GM21737 (cell line): ENCODE data around the gene VPS54.
A peak's percentile ranks its signal among the peaks of the same experiment; 100 is the strongest.

ENCODE experiments used
- ATAC-seq: cut with Tn5 transposase; IDR thresholded peaks from one replicate; pipeline ENCODE4 v1.9.1; 2021; ENCODE audit warnings: mild to moderate bottlenecking, moderate library complexity; ENCODE audit not compliant: unreplicated experiment

Gene VPS54, protein sequence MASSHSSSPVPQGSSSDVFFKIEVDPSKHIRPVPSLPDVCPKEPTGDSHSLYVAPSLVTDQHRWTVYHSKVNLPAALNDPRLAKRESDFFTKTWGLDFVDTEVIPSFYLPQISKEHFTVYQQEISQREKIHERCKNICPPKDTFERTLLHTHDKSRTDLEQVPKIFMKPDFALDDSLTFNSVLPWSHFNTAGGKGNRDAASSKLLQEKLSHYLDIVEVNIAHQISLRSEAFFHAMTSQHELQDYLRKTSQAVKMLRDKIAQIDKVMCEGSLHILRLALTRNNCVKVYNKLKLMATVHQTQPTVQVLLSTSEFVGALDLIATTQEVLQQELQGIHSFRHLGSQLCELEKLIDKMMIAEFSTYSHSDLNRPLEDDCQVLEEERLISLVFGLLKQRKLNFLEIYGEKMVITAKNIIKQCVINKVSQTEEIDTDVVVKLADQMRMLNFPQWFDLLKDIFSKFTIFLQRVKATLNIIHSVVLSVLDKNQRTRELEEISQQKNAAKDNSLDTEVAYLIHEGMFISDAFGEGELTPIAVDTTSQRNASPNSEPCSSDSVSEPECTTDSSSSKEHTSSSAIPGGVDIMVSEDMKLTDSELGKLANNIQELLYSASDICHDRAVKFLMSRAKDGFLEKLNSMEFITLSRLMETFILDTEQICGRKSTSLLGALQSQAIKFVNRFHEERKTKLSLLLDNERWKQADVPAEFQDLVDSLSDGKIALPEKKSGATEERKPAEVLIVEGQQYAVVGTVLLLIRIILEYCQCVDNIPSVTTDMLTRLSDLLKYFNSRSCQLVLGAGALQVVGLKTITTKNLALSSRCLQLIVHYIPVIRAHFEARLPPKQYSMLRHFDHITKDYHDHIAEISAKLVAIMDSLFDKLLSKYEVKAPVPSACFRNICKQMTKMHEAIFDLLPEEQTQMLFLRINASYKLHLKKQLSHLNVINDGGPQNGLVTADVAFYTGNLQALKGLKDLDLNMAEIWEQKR

DNA sequence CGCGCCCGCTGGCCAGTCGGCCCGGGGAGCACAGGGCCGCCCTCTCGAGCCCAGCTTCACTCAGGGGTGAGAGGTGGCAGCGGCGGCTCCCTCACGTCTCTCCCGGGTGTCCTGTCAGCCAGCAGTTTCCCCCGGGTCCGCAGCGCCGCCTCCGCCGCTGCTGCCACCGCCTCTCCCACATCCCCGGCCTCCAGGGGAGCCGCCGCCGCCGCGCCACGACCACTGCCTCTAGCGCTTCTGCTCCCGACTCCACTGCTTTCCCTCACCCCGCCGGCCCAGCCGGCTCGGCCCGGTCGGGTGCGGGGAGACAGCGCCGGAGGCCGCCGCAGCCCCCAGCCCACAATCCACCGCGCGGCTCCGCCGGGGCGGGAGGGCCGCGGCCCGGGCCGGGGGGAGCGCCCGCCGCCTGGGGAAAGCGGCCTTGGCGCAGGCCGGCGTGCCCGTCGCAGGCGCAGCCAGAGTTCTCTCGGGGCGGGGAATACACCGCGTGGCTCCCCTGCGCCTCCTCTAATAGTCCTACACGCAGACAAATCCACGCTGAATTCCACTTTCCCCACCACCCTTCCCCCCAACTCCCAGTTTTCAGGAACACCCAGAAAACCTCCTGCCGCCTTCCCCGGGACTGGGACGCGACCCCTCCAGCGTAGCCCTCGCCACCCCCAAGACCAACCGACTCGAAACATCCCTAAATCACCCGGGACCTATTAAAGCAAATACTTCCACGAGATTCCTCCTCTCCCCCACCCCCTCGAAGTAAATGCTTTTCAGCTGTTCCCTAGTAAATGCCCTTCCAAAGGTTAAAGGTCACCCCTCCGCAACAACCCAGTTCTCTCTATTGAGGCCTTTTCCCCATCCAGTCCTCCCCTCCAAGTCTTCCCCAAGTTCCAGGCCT is at the start of gene VPS54:
Gene VPS54, minus strand, starts transcription at position 346 of the 892 bp plus-strand sequence. CDS start 35,429 bp downstream, outside the sequence.
- peak; percentile 56 for ATAC-seq

DNA sequence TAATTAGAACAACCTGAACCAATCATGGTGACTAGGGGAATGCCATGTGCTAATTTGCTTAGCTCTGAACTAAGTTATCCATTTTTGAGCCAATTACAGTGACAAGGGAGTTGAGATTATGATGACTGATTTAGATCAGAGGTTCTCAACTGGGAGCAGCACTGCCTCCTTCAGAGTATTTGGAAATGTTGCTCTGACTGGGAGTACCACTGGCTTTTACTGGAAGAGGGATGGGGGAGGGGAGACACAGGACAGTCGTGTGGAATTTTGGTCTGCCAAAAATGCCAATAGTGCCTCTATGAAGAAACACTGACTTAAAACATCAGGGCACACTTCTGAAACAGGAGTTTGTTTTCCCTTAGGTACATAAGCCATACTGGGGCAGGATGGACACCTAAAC is 48.1 kb upstream of the VPS54 start:
- ATAC-seq = no peak

DNA sequence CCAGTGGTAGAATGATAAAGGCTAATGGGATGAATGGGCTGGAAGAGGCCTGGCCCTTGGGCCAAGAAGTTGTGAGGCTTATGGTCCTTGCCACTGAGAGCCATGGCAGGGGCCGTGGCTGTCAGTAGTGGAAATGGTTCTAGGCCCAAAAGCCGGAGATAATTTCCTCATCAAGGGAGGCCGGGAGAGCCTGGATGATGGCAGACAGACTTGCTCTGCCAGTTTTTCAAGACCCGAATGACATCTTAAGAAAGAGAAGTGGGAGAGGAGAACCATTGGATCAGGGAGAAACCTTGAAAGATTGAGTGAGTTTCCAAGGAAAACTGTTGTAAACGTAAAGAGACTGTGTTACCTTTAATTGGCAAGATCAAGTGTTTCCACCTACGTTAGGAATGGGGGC is 46.3 kb upstream of the VPS54 start:
- no peak for ATAC-seq

DNA sequence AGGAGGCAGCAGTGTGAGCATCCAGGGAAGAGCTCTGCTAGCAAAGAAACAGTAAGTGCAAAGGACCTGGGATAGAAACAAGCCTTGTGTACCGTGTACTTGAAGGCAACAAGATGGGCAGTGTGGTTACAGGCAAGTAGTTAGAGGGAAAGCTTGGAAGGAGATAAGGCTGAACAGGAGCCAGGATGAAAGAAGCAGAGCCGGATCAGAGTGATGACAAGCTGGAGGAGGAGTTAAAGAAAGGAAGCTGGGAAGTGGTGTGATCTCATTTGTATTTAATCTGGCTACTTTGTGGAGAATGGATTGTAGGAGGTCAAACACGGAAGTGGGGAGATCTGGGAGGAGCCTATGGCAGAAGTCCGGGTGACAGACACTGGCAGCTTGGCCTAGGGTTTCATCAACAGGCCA is 44.7 kb upstream of the VPS54 start:
- ATAC-seq = no peak

DNA sequence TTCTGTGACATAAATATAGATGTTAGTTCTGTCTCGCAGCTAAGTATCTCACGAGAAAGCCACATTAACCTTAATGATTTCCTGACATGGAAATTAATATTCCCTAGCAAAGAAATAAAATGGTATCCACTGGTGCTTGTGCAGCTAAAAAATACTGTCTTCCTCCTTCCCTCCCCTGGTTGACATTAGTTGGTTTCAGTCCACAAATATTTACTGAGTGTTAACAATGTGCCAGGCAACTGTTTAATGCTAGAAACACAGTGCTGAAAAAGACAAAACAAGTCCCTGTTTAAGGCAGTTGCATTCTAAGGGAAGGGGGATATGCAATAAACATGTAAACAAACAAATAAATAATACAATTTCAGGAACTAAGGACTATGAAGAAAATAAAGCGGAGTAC is 44.2 kb upstream of the VPS54 start:
- no peak for ATAC-seq

DNA sequence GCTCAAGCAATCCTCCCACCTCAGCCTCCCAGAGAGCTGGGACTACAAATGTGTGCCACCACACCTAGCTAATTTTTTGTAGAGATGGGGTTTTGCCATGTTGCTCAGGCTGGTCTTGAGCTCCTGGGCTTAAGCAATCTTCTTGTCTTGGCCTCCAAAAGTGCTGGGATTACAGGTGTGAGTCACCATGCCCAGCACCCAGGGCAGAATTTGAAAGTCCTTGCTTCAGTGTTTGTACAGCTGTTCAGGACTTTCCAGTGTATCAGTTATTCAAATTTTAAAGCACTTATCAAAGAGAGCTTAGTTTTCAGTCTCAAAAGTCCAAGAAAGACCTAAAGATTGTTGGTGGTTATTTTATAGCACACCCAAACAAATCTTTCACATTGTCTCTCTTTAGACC is 43.6 kb upstream of the VPS54 start:
- ATAC-seq = no peak

DNA sequence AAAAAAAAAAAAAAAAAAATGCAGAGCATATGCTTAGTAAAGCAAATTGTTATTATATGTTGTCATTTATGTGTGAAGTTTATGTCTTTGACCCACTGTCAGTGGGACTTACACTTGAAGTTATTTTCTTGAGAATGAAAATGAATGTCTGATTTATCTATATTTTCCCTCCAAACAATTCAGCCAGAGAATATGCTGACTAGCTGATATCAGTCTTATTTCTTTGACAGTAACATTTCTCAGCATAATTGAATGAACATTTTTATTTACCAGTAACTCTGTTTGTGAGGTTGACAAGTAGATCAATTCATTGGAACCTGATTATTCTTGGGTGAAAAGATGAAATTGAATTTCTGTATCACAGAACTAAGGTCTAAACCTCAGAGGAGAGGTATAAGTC is 40.0 kb upstream of the VPS54 start:
- ATAC-seq = no peak

DNA sequence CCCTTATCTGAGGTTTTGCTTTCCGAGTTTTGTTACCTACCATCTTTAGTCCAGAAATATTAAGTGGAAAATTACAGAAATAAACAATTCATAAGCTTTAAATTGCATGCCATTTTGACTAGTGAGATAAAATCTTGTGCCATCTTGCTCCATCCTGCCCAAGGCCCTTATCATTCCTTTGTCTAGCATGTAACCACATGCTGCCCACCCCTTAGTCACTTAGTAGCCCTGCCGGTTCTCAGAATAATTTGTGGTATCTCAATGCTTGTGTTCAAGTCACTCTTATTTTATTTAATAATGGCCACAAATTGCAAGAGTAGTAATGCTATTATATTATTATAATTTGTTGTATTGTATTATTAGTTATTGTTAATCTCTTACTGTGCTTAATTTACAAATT is 36.8 kb upstream of the VPS54 start:
- ATAC-seq = no peak

DNA sequence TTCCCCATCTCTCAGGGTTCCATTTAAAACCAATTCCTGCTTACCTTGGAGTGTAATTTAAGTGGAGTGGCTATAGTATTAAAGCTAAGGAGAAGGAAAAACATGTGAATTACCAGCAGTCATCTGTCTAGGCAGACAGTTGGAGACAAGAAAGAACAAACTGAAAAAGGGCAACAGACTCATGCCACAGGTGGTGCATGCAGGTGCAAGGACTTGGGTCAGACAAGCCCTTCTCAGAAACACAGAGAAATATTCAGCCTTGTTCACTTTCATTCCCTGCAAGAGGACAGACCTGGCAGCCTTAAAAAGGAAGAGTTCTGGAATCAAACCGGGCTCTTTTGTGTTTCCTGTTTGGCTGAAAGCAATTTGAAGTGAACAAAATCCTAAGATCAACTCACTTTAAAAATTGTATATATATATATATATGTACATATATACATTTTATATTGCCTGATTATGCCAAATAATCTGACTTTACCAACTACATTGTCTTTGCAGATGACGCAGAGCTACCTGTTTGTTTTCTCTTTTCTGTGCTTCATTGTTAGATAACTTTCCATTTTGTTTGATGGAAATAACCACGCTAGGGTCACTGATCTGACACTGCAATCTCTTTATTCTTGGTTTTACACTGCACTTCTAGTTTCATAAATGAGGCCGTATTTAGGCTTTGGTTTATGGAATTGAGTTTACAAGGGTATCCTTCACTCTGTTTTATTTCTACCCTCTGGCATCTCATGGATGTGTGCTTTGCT is 35.1 kb upstream of the VPS54 start:
- ATAC-seq = peak; percentile 43

DNA sequence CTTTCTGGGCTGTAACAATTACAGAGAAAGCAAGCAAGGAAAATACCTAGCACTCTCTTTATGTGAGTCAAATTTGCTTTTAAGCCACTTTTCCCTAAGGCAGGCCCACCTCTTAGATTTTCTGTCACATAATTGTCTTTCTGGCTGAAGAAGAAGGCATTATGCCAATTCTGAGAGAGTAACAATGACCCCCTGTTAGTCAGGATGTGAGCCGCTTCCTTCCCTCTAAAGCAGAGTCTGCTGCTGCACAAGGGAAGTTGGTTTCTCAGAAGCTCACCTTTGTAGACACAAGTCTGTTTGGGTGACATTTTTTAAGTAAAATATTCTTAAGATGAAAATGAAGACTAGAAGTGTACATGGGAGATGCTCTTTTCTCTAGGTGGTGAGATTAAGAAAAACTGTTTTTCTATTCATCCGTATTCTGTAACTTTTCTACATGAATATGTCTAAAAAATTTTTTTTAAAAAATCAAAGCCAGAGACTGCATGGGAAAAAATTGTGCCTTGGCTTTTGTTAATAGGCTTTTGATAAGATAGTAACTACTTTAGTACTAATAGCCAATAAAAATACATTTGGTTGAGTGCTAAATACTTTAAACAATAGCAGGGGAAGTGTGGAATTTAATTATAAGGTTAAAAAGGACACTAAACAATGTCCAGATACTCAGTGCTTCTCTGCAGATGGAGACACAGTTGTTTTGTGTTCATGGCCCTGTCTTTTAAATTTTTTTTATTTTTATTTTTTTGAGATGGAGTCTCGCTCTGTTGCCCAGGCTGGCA is 33.4 kb upstream of the VPS54 start:
- ATAC-seq = no peak

DNA sequence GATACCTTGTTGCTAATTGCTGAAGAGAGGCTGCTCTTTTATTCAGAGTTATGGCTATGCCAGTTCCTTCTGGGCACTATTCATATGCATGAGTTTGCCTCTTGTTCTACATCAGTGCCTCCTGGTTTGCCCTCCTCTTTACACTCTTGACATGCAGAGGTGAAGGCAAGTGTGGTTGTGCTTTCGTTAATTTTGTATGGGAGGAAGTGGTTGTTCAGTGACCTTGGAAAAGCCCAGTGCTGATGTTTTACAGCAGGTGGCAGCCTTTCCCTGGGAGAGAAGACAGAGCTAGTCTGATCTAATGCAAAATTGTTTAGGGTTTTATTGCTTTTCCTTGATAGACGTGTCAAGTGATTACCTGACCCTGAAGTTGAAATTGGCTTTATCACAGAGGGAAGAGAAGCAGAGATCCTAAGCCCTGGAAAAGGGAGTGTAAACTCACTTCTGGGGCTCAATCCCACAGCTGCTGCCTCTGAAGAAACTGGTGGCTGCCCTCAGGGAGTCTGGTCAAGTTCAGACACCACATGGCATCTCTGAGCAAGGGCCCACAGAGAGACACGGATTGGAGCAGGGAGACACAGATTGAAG is 30.5 kb upstream of the VPS54 start:
- peak; percentile 77 for ATAC-seq

DNA sequence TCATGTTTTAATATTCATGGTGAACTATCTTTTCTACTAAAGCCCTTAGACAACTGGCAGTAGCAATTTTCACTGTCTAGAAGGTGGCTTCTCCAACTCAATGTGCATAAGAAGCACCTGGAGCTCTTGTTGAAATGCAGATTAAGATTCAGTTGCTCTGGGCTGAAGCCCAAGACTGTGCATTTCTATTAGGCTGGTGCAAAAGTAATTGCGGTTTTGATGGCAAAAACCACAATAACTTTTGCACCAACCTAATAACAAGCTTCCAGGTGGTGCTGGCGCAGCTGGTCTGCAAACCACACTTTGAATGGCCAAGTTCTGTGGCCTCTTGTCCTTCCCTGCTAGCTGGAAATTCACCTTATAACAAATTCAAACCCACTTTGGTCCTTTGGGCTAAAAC is 26.7 kb upstream of the VPS54 start:
- ATAC-seq = no peak

DNA sequence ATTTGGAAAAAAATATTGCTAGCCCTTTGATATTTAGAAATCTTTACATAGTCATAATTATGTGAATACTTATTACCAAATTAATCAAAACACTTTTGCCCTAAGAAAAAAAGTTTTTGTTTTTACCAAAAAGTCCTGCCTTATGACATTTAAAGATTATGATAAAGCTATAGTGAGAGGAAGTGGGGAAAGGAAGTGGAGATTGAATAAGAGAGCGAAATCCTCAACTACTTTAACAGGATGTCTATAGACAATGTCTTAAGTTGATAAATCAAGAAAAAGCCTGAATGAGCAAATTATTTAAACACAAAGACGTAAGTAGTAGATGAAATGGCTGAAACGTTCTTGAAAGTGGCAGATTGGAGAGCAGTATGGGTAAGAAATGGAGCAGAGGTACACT is 20.9 kb upstream of the VPS54 start:
- no peak for ATAC-seq

DNA sequence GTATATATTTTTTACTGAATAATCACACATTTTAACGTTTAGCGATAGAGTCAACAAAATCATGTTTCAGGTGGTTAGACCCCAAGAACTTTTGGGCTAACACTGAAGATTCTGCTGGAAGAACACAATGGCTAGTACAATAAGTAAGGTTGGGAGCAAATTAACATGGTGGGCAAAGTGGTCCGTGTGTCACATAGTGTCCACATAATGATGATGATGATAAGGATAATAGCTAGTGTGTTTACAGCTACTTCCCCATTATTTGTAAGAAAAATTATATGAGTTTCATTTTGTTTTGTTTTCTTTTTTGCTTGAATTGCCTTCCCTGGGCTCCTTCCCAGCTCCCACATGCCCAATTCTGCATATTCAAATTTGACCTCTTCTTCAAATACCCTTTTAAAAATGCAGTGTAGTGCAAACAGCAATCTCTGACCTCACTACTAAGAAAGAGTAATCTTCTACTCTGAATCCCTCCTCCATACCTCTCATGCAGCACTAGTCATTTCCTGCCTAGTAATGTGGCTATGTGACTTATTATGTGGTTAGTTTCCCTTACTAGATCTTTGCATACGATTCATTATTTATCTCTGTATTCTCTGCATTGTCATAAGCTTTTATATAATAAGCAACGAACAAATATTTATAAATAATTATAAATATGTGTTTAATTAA is 16.9 kb upstream of the VPS54 start:
- ATAC-seq = peak; percentile 95

DNA sequence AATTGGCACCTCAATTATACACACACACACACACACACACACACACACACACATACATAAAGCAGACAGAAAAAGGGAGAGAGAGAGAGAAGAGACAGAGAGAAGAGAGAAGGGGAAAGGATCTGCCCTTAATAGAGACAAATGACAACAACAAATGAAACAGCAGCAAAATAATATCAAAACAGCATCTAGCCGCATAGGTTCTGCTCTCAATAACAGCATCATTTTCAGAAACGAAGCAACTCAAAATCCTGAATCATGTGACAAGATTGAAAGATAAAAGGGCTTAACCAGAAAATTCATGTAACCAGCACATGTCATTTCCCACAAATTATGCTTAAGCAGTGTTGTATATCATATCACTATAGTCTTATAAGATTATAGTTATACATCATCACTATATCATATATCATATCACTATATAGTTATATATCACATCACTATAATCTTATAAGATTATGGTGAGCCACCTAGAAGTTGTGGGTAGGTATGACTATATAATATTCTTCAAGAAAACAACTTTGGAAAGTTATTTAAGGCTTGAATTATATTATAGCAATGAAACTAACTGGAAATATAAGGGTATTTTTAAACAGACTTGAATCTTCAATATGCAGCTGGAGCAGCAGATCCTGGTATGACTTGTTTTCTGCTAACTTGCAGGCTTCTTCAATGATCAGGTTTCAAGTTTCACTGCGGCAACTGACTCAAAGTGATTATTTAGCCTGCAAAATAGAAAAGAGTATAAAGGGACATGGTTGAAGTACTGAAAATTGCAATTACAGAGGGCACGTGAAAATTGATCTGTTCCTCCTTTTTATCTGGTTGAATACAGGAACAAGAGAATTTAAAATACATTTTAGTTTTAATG is 16.1 kb upstream of the VPS54 start:
- ATAC-seq = no peak

DNA sequence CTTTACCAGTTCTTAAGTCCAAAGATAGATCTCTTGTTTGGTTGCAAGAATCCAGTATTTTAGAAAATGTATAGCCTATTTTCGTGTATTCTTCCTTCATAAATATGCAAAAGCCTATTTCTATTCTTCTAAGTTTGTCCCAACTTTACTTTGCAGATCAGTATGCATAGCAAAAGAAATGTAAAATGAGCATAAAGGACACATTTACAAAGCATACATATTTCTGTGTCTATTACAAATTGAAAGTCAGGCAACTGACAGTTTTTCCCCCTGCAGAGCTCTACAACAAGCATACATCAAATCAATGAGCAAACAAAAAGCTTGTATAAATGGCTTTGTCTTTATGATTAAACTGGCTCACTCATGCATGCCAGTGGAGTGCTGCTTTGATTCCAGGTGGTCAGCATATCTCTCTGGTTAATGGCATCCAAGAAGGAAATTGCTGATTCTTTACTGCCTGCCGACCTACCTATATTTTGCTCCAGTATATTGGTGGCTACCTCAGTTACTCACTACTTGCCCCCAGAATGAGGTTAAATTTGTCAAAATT is 10.0 kb upstream of the VPS54 start:
- ATAC-seq = no peak

DNA sequence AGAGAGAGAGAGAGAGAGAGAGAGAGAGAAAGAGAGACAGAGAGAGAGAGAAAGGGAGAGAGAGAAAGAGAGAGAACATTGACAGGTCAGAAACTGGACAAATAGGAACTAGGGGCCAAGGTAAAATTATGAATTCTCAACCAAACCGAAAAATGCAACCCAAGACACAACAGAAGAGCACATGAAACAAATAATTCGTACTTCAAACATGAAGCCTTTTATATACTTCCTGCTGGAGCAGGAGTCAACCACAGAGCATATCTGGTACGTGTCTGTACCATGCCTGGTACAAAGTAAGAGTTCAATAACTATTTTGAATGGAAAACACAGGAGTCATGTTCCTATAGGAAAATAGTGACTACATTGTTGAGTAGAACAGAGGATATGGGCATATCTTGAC is 6.5 kb upstream of the VPS54 start:
- ATAC-seq = no peak
